ENCODE results near the gene SMAP2. TPM values are rescaled to one million over a fixed set of nuclear protein-coding genes. Genes with fewer than 3 reads are reported as not detected.

Gene SMAP2
- total and polyA plus RNA-seq, 3 experiments from 2014 or later: 144 to 340 (median 146) TPM

- DNase-seq: no peak
- H3K27ac Mint-ChIP-seq: peak overlapping the region in 2 of 8 donors; percentile 29 to 43
- peaks cover 0 to 5% (median 0%) of the 10 kb centered on the region in 3 donors for H3K4me1 Mint-ChIP-seq
- no peak overlapping the region for H3K27ac ChIP-seq (ENCODE audit: low read depth, low read length)
- H3K36me3 Mint-ChIP-seq: peaks cover 0 to 9% (median 0%) of the 10 kb centered on the region in 3 donors
- POLR2A ChIA-PET: no interaction called here
- H3K9me3 Mint-ChIP-seq: peaks cover 0 to 4% (median 0%) of the 10 kb centered on the region in 5 donors
- H3K27me3 ChIP-seq (ENCODE audit: insufficient read depth, low read length, poor library complexity, severe bottlenecking): no peaks in the 10 kb centered on the region
- no peak overlapping the region for H3K4me3 ChIP-seq (ENCODE audit: low read length)
- H3K9me3 ChIP-seq (ENCODE audit: low read length): no peaks in the 10 kb centered on the region
- H3K27me3 Mint-ChIP-seq: peaks cover 1 to 14% of the 10 kb centered on the region in 2 donors
- H3K4me3 Mint-ChIP-seq: no peak overlapping the region
- H3K4me1 ChIP-seq (ENCODE audit: insufficient read depth, low read length): no peaks in the 10 kb centered on the region
- CTCF ChIA-PET: no interaction called here
- no peaks in the 10 kb centered on the region for H3K36me3 ChIP-seq (ENCODE audit: insufficient read depth, low read length)
Measured at GRCh38 chr1:40360631-40361030, 12.9 kb upstream of the SMAP2 start.

- no peak overlapping the region for H3K4me3 Mint-ChIP-seq
- Histone ChIP-seq H3K4me1 (ENCODE audit: insufficient read depth, low read length) (no peaks in the 10 kb centered on the region), H3K36me3 (ENCODE audit: insufficient read depth, low read length) (no peaks in the 10 kb centered on the region), H3K9me3 (ENCODE audit: low read length) (no peaks in the 10 kb centered on the region), H3K27me3 (ENCODE audit: insufficient read depth, low read length, poor library complexity, severe bottlenecking) (no peaks in the 10 kb centered on the region), H3K4me3 (ENCODE audit: low read length) (no peak overlapping the region), H3K27ac (ENCODE audit: low read depth, low read length) (no peak overlapping the region)
- ChIA-PET POLR2A (no interaction called here), CTCF (no interaction called here)
- H3K9me3 Mint-ChIP-seq: peaks cover 0 to 4% (median 0%) of the 10 kb centered on the region in 5 donors
- H3K4me1 Mint-ChIP-seq: peaks cover 0 to 5% (median 0%) of the 10 kb centered on the region in 3 donors
- H3K27ac Mint-ChIP-seq: no peak overlapping the region
- peaks cover 0 to 9% (median 0%) of the 10 kb centered on the region in 3 donors for H3K36me3 Mint-ChIP-seq
- peaks cover 1 to 14% of the 10 kb centered on the region in 2 donors for H3K27me3 Mint-ChIP-seq
- DNase-seq: no peak
Measured at GRCh38 chr1:40361201-40361600, 12.3 kb upstream of the SMAP2 start.

- Histone ChIP-seq H3K27me3 (ENCODE audit: insufficient read depth, low read length, poor library complexity, severe bottlenecking) (no peaks in the 10 kb centered on the region), H3K4me3 (ENCODE audit: low read length) (no peak overlapping the region), H3K36me3 (ENCODE audit: insufficient read depth, low read length) (no peaks in the 10 kb centered on the region), H3K9me3 (ENCODE audit: low read length) (no peaks in the 10 kb centered on the region), H3K4me1 (ENCODE audit: insufficient read depth, low read length) (no peaks in the 10 kb centered on the region), H3K27ac (ENCODE audit: low read depth, low read length) (no peak overlapping the region)
- H3K9me3 Mint-ChIP-seq: peaks cover 0 to 4% (median 0%) of the 10 kb centered on the region in 5 donors
- H3K36me3 Mint-ChIP-seq: peaks cover 0 to 9% (median 0%) of the 10 kb centered on the region in 3 donors
- peaks cover 0 to 5% (median 0%) of the 10 kb centered on the region in 3 donors for H3K4me1 Mint-ChIP-seq
- CTCF ChIA-PET: no interaction called here
- peaks cover 1 to 14% of the 10 kb centered on the region in 2 donors for H3K27me3 Mint-ChIP-seq
- peak overlapping the region in 1 of 8 donors; percentile 72 for H3K27ac Mint-ChIP-seq
- no peak overlapping the region for H3K4me3 Mint-ChIP-seq
- no peak for DNase-seq
- POLR2A ChIA-PET: no interaction called here
Measured at GRCh38 chr1:40361637-40362036, 11.9 kb upstream of the SMAP2 start.

DNA sequence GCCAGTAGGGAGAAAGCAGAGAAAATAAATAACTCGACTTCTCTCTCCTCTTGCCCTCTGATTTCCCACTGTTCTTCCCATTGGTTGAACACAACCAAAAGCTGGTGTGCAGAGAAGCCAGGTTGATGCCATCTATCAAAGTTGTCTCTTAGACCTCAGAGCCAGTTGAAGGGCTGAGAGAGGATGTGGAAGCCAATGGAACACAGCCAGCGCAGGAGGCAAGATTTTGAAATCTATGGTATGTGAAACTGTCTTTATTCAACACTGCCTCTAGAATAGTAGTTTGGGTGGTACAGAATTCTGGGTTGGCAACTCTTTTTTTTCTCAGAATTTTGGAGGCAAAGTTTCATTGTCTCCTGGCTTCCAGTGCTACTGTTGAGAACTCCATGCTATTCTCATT, 11.3 kb upstream of the SMAP2 start:
- Mint-ChIP-seq H3K36me3 (peaks cover 0 to 9% (median 0%) of the 10 kb centered on the region in 3 donors), H3K27me3 (peaks cover 1 to 14% of the 10 kb centered on the region in 2 donors), H3K9me3 (peaks cover 0 to 4% (median 0%) of the 10 kb centered on the region in 5 donors), H3K4me3 (no peak overlapping the region), H3K27ac (no peak overlapping the region), H3K4me1 (peaks cover 0 to 5% (median 0%) of the 10 kb centered on the region in 3 donors)
- ChIA-PET POLR2A (no interaction called here), CTCF (no interaction called here)
- no peaks in the 10 kb centered on the region for H3K27me3 ChIP-seq (ENCODE audit: insufficient read depth, low read length, poor library complexity, severe bottlenecking)
- no peaks in the 10 kb centered on the region for H3K36me3 ChIP-seq (ENCODE audit: insufficient read depth, low read length)
- no peaks in the 10 kb centered on the region for H3K4me1 ChIP-seq (ENCODE audit: insufficient read depth, low read length)
- DNase-seq: no peak
- no peak overlapping the region for H3K4me3 ChIP-seq (ENCODE audit: low read length)
- no peak overlapping the region for H3K27ac ChIP-seq (ENCODE audit: low read depth, low read length)
- H3K9me3 ChIP-seq (ENCODE audit: low read length): no peaks in the 10 kb centered on the region

DNA sequence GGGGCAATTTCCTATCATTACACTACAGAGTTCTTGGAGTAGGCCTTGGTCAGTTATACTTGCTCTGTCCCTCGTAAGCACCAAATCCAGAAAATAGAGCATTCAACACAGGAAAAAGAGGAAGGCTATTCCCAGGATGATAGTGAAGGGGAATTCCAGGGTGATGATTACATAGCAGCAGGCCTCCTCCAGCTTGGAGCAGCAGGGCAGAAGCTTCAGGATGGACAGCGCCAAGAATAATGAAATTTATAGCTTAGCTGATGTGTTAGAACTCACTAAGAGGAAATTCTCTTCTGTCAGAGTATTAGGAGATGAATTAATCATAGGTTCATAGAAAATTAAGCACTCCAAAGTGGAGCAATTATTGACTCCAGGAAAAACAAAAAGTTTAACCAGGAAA, 10.8 kb upstream of the SMAP2 start:
- Mint-ChIP-seq H3K9me3 (peaks cover 0 to 4% (median 0%) of the 10 kb centered on the region in 5 donors), H3K27ac (no peak overlapping the region), H3K4me3 (no peak overlapping the region), H3K27me3 (peaks cover 1 to 14% of the 10 kb centered on the region in 2 donors), H3K36me3 (peaks cover 0 to 9% (median 0%) of the 10 kb centered on the region in 3 donors), H3K4me1 (peaks cover 0 to 5% (median 0%) of the 10 kb centered on the region in 3 donors)
- DNase-seq: no peak
- POLR2A ChIA-PET: no interaction called here
- no peaks in the 10 kb centered on the region for H3K36me3 ChIP-seq (ENCODE audit: insufficient read depth, low read length)
- H3K9me3 ChIP-seq (ENCODE audit: low read length): no peaks in the 10 kb centered on the region
- no peak overlapping the region for H3K27ac ChIP-seq (ENCODE audit: low read depth, low read length)
- no peaks in the 10 kb centered on the region for H3K27me3 ChIP-seq (ENCODE audit: insufficient read depth, low read length, poor library complexity, severe bottlenecking)
- H3K4me1 ChIP-seq (ENCODE audit: insufficient read depth, low read length): no peaks in the 10 kb centered on the region
- no peak overlapping the region for H3K4me3 ChIP-seq (ENCODE audit: low read length)
- CTCF ChIA-PET: no interaction called here

GRCh38 chr1:40363721-40364120, 9.8 kb upstream of the SMAP2 start:
- H3K27me3 Mint-ChIP-seq: peaks cover 1 to 14% of the 10 kb centered on the region in 2 donors
- H3K9me3 Mint-ChIP-seq: peaks cover 0 to 4% (median 0%) of the 10 kb centered on the region in 5 donors
- no peak overlapping the region for H3K4me3 Mint-ChIP-seq
- Histone ChIP-seq H3K4me1 (ENCODE audit: insufficient read depth, low read length) (no peaks in the 10 kb centered on the region), H3K9me3 (ENCODE audit: low read length) (no peaks in the 10 kb centered on the region), H3K27me3 (ENCODE audit: insufficient read depth, low read length, poor library complexity, severe bottlenecking) (no peaks in the 10 kb centered on the region), H3K27ac (ENCODE audit: low read depth, low read length) (no peak overlapping the region), H3K36me3 (ENCODE audit: insufficient read depth, low read length) (no peaks in the 10 kb centered on the region), H3K4me3 (ENCODE audit: low read length) (no peak overlapping the region)
- no peak for DNase-seq
- peaks cover 0 to 5% (median 0%) of the 10 kb centered on the region in 3 donors for H3K4me1 Mint-ChIP-seq
- POLR2A ChIA-PET: no interaction called here
- no peak overlapping the region for H3K27ac Mint-ChIP-seq
- CTCF ChIA-PET: interaction anchor here (0.7 to 2.6 kb wide), 4 partner anchors 9 to 25 kb away, joined by 3 to 9 read pairs (median 3); no protein-coding TSS in a partner anchor
- peaks cover 0 to 7% (median 0%) of the 10 kb centered on the region in 3 donors for H3K36me3 Mint-ChIP-seq

DNA sequence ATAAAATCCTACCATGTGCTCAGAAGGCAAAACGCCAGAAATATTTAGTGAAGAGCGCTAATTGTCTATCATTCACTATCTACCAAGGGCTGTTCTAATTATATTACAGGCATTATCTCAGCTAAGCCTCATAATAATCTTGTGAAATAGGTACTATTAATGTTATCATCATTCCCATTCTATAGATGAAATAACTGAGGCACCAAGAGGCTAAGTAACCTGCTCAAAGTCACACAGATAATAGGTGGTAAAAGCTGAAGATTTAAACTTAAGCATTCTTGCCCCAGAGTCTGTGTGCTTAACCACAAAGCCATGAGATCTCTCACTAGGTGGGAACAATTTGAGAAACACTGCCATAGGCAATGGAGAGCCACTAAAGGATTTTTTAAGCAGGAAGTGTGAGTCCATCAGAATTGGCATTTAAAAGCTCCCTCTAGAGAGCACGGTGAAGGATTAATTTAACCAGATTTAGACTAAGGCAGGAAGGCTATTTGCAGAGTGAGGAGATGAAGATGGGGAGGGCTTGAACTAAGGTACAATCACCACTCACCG, 1.7 kb upstream of the SMAP2 start:
- Histone ChIP-seq H3K9me3 (ENCODE audit: low read length) (no peaks in the 10 kb centered on the region), H3K27ac (ENCODE audit: low read depth, low read length) (no peak overlapping the region), H3K36me3 (ENCODE audit: insufficient read depth, low read length) (peaks cover 4% of the 10 kb centered on the region), H3K4me3 (ENCODE audit: low read length) (no peak overlapping the region), H3K27me3 (ENCODE audit: insufficient read depth, low read length, poor library complexity, severe bottlenecking) (no peaks in the 10 kb centered on the region), H3K4me1 (ENCODE audit: insufficient read depth, low read length) (peaks cover 25% of the 10 kb centered on the region)
- Mint-ChIP-seq H3K27ac (peak overlapping the region in 5 of 8 donors; percentile 14 to 99 (median 24)), H3K9me3 (peaks cover 0 to 5% (median 2%) of the 10 kb centered on the region in 5 donors), H3K36me3 (peaks cover 2 to 23% (median 4%) of the 10 kb centered on the region in 3 donors), H3K4me1 (peaks cover 31 to 42% (median 39%) of the 10 kb centered on the region in 3 donors), H3K27me3 (peaks cover 0 to 7% of the 10 kb centered on the region in 2 donors), H3K4me3 (peak overlapping the region in 6 of 7 donors; percentile 20 to 100 (median 46))
- CTCF ChIA-PET: interaction anchor here (1.0 to 3.6 kb wide), 3 partner anchors 11 to 130 kb away, joined by 3 to 20 read pairs (median 4); no protein-coding TSS in a partner anchor
- no peak for DNase-seq
- POLR2A ChIA-PET: interaction anchor here (0.9 kb wide), 1 partner anchor 15 kb away, joined by 6 read pairs; no protein-coding TSS in a partner anchor

DNA sequence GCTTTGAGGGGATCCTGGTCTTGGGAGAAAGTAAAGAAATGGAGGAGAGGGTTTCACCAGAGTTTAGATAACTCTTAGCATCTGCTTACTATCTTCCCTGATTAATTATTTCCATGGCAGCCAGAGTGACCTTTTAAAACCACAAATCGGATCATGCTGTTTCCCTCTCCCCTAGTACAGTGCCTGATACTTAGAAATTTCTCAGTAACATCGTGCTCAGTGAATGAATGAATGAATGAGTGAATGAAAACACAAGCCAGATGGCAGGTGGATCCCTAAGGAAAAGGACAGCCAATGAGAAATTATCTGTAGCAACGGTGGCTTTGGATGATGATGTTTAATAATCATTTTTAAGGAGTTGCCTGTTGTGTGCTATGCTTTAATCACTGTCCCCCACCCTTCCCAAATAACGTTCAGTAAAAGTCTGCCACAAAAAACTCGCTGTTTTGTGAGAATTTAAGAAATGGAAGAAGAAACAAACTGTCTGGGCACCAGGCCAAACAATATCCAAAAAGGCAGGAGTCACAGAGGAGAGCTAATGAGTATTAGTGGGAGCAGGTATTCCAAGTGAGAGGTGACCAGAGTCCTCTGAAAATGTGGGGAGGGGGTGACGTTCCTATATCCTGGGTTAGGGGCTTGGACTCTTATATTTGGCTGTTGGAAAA, 737 bp upstream of the SMAP2 start:
- CTCF ChIA-PET: interaction anchor here (0.9 to 3.6 kb wide), 9 partner anchors 8 to 229 kb away, joined by 3 to 46 read pairs (median 6); no protein-coding TSS in a partner anchor
- POLR2A ChIA-PET: interaction anchor here (0.7 to 3.0 kb wide), 6 partner anchors 13 to 332 kb away, joined by 3 to 86 read pairs (median 6); partner anchors contain the start of gene CAP1
- Histone ChIP-seq H3K27me3 (ENCODE audit: insufficient read depth, low read length, poor library complexity, severe bottlenecking) (no peaks in the 10 kb centered on the region), H3K36me3 (ENCODE audit: insufficient read depth, low read length) (peaks cover 4% of the 10 kb centered on the region), H3K4me3 (ENCODE audit: low read length) (peak overlapping the region; percentile 91), H3K4me1 (ENCODE audit: insufficient read depth, low read length) (peaks cover 35% of the 10 kb centered on the region), H3K9me3 (ENCODE audit: low read length) (no peaks in the 10 kb centered on the region), H3K27ac (ENCODE audit: low read depth, low read length) (no peak overlapping the region)
- Mint-ChIP-seq H3K9me3 (peaks cover 0 to 5% (median 2%) of the 10 kb centered on the region in 5 donors), H3K27ac (peak overlapping the region; percentile 77 to 99 (median 91)), H3K4me3 (peak overlapping the region; percentile 86 to 100 (median 91)), H3K27me3 (peaks cover 0 to 7% of the 10 kb centered on the region in 2 donors), H3K4me1 (peaks cover 41 to 52% (median 49%) of the 10 kb centered on the region in 3 donors), H3K36me3 (peaks cover 2 to 32% (median 4%) of the 10 kb centered on the region in 3 donors)
- no peak for DNase-seq

Measured in CD8-positive, alpha-beta memory T cell (primary cell).